ENCODE results near the gene FOXI3. TPM values are rescaled to one million over a fixed set of nuclear protein-coding genes. Genes with fewer than 3 reads are reported as not detected.

Gene FOXI3
- total RNA-seq (2011; cell fraction: chromatin; rRNA removed; ENCODE audit: low replicate concordance): not detected in 2 replicates
- not detected in 2 replicates for total RNA-seq (2011; cell fraction: nucleolus; rRNA removed)
- not detected in 2 replicates for total RNA-seq (2011; cell fraction: nucleoplasm; rRNA removed)
- not detected in 2 replicates for total RNA-seq (2014; rRNA removed)
- not detected in 2 replicates for total RNA-seq (2014; rRNA removed; fragmentation: Illumina TruSeq; extraction: Trizol)
- total RNA-seq (2015; rRNA removed; fragmentation: Illumina TruSeq; extraction: Trizol): not detected in 2 replicates
- total RNA-seq (2021): not detected in 2 replicates
- not detected in 2 replicates for polyA plus RNA-seq (2011; rRNA removed)
- not detected in 2 replicates for polyA plus RNA-seq (2011; cell fraction: cytosol; rRNA removed)
- polyA plus RNA-seq (2011; cell fraction: nucleus; rRNA removed): not detected in 2 replicates
- not detected in 2 replicates for polyA plus RNA-seq (2012)
- polyA plus RNA-seq (2014; fragmentation: Illumina TruSeq; extraction: Trizol): not detected in 2 replicates
- polyA plus RNA-seq (2014; fragmentation: Nextera tagmentation; extraction: Ambion mirVana): not detected
- polyA plus RNA-seq (2014; rRNA removed): not detected in 2 replicates
- polyA minus RNA-seq (2011; rRNA and poly(A)+ RNA removed): not detected in 2 replicates
- polyA minus RNA-seq (2011; cell fraction: cytosol; rRNA and poly(A)+ RNA removed): not detected in 2 replicates
- not detected in 2 replicates for polyA minus RNA-seq (2011; cell fraction: nucleus; rRNA and poly(A)+ RNA removed)
- Bru-seq, nascent RNA: not detected
- BruChase-seq, experiment 1, labeled RNA remaining after a 2-hour chase: not detected
- not detected for BruChase-seq, experiment 2, labeled RNA remaining after a 6-hour chase
- long read RNA-seq, experiment 1: 0 reads
- long read RNA-seq, experiment 2: 0 reads
- long read RNA-seq, experiment 3: 0 reads

DNA sequence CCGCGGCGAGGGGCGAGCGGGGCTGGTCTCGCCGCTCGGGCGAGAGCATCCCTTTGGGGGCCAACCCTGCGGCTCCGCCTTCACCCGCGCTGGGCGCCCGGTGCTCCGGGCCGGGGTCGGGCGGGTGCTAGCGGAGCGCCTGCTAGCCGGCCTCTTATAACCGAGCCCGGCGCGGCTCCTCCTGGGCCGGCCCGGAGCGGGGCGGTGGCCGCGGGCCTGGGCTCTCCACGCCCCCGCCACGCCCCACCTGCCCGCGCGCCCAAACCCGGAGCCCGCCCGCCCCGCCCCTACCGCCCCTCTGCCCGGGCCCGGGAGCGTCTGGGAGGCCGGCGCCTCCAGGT is at the start of gene FOXI3:
Gene FOXI3, minus strand, starts transcription at position 129 of the 341 bp plus-strand sequence. CDS start 158 bp downstream, outside the sequence.
- WGBS (ENCODE audit: insufficient coverage, low coverage, missing lambda C conversion rate): no CpG with 5 or more reads among the region's 48 CpGs
- FAIRE-seq: no peak
- no peak for DNase-seq (ENCODE audit: extremely low read depth in 1 of 4, low spot score in 3 of 4)
- no peak within 1 kb of the TSS for H3K4me2 ChIP-seq (ENCODE audit: insufficient read depth, low read length)
- no peak within 1 kb of the TSS for H3K27ac ChIP-seq (ENCODE audit: extremely low read depth, low read depth, low read length)
- H3K79me2 ChIP-seq (ENCODE audit: control insufficient read depth, insufficient read depth, low read length): no peaks in the 10 kb centered on the region
- H3K9me1 ChIP-seq (ENCODE audit: control insufficient read depth, insufficient read depth, low read length): no peaks in the 10 kb centered on the region
- intact Hi-C loops (cut with micrococcal nuclease) (loop anchor here (10.0 kb wide), 1 partner anchor 128 kb away; no protein-coding TSS in a partner anchor), in situ Hi-C loops (cut with MboI) (loop anchor here (25.0 kb wide), 1 partner anchor 265 kb away; no protein-coding TSS in a partner anchor)
- H3K27me3 ChIP-seq (ENCODE audit: control insufficient read depth in 2 of 2, insufficient read depth in 2 of 2, low read length in 2 of 2): peaks cover 17 to 28% of the 10 kb centered on the region in 2 experiments
- H3K9me3 ChIP-seq (replicated peaks; ENCODE audit: control insufficient read depth, insufficient read depth, low read depth, low read length): no peaks in the 10 kb centered on the region
- no peak within 1 kb of the TSS for H3K4me3 ChIP-seq
- H3K9ac ChIP-seq (ENCODE audit: insufficient read depth in 1 of 2, low read depth in 2 of 2, low read length in 2 of 2): no peak within 1 kb of the TSS
- BruUV-seq (replicated peaks): no TSS peak
- no peak within 1 kb of the TSS for H2AFZ ChIP-seq (ENCODE audit: low read depth, low read length)
- ChIA-PET POLR2A (no interaction called here), CTCF (ENCODE audit: low intra/inter-chr PET ratio) (no interaction called here)
- H3K4me1 ChIP-seq (replicated peaks in 1 of 2; ENCODE audit: control insufficient read depth in 2 of 2, insufficient read depth in 2 of 2, low read length in 2 of 2): no peaks in the 10 kb centered on the region
- no peaks in the 10 kb centered on the region for H4K20me1 ChIP-seq (replicated peaks; ENCODE audit: control insufficient read depth, insufficient read depth, low read length)
- TF ChIP-seq ZNF785 (CRISPR knock-in tag; IDR thresholded peaks at IDR 0.05): no peak
- no peak for TF ChIP-seq ELF1 (tag; IDR thresholded peaks at IDR 0.05)
- no peak for TF ChIP-seq HDAC8 (tag; IDR thresholded peaks at IDR 0.05)
- TF ChIP-seq JUN (IDR thresholded peaks at IDR 0.05; ENCODE audit: borderline replicate concordance, low read depth, low read length): no peak
- no peak for TF ChIP-seq JUN (CRISPR knock-in tag; IDR thresholded peaks at IDR 0.05; ENCODE audit: borderline replicate concordance)
- no peak for TF ChIP-seq POLR2AphosphoS5 (IDR thresholded peaks at IDR 0.05; ENCODE audit: control insufficient read depth, insufficient read depth, low read depth, low read length)
- TF ChIP-seq, protein P1, sequence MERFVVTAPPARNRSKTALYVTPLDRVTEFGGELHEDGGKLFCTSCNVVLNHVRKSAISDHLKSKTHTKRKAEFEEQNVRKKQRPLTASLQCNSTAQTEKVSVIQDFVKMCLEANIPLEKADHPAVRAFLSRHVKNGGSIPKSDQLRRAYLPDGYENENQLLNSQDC (CRISPR knock-in tag; IDR thresholded peaks at IDR 0.05): no peak
- no peak for TF ChIP-seq HSF4 (CRISPR knock-in tag; IDR thresholded peaks at IDR 0.05; ENCODE audit: borderline replicate concordance)
- no peaks in the 10 kb centered on the region for H3K36me3 ChIP-seq (ENCODE audit: control insufficient read depth, insufficient read depth, low read length)
- ATAC-seq: no peak
